PC-9 (cell line): Measurements from ENCODE around the gene ADRB1. TPM values are rescaled to one million over a fixed set of nuclear protein-coding genes. Genes with fewer than 3 reads are reported as not detected.

Experiments
- BruUV-seq: library from RNA; stranded (reverse); fragments of 400-500 nt; replicated peaks from 2 replicates; lab custom pipeline; 2021; lab: Mats Ljungman, UMichigan
- CTCF ChIA-PET: fragments of 300-600 bp; sonication (Branson Sonifier 250); formaldehyde crosslinking; loops from one replicate; lab custom pipeline; 2022; ENCODE audit warnings: antibody characterized with exemption; lab: Charles Lee
- POLR2A ChIA-PET: fragments of 300-600 bp; sonication (Branson Sonifier 250); formaldehyde crosslinking; loops from one replicate; lab custom pipeline; 2022; ENCODE audit warnings: antibody characterized with exemption; ENCODE audit not compliant: unreplicated experiment; lab: Charles Lee
- DNase-seq, 2 experiments: peaks; one replicate each; pipeline versions ENCODE4 v3.0.0 to v3.0.0-alpha.2; 2015 to 2022; ENCODE audit warnings: mixed read lengths in 1 of 2
- H2AFZ ChIP-seq: fragments of 200-600 bp; sonication (generic); 2 replicates; pipeline ENCODE4 v1.8.1; 2017; ENCODE audit warnings: antibody characterized with exemption
- H3F3A ChIP-seq: fragments of 200-600 bp; sonication (generic); 2 replicates; pipeline ENCODE4 v1.8.1; 2017; ENCODE audit warnings: antibody characterized with exemption, mild to moderate bottlenecking, low read depth; ENCODE audit not compliant: insufficient read depth
- H3K27ac ChIP-seq: fragments of 200-600 bp; sonication (generic); 2 replicates; pipeline ENCODE4 v1.6.1; 2016; ENCODE audit warnings: mixed run types
- H3K27me3 ChIP-seq: fragments of 200-600 bp; sonication (generic); 2 replicates; pipeline ENCODE4 v1.6.1; 2016; ENCODE audit warnings: low read depth, mixed run types; ENCODE audit not compliant: insufficient read depth
- H3K36me3 ChIP-seq: fragments of 200-600 bp; sonication (generic); 2 replicates; pipeline ENCODE4 v1.6.1; 2016; ENCODE audit warnings: low read depth, mixed run types
- H3K4me1 ChIP-seq: fragments of 200-600 bp; sonication (generic); replicated peaks from 2 replicates; pipeline ENCODE4 v1.6.1; 2016; ENCODE audit warnings: mixed run types; ENCODE audit not compliant: insufficient read depth
- H3K4me2 ChIP-seq: fragments of 200-600 bp; sonication (generic); 2 replicates; pipeline ENCODE4 v1.6.1; 2017; ENCODE audit warnings: mixed run types
- H3K4me3 ChIP-seq: fragments of 200-600 bp; sonication (generic); 2 replicates; pipeline ENCODE4 v1.6.1; 2016; ENCODE audit warnings: mixed run types
- H3K79me2 ChIP-seq: fragments of 200-600 bp; sonication (generic); 2 replicates; pipeline ENCODE4 v1.6.1; 2017; ENCODE audit warnings: low read depth, mixed run types
- H3K9me2 ChIP-seq: fragments of 200-600 bp; sonication (generic); 2 replicates; pipeline ENCODE4 v1.8.1; 2017; ENCODE audit warnings: mild to moderate bottlenecking; ENCODE audit not compliant: insufficient read depth
- H3K9me3 ChIP-seq: fragments of 200-600 bp; sonication (generic); 2 replicates; pipeline ENCODE4 v1.8.1; 2016; ENCODE audit warnings: low read depth; ENCODE audit not compliant: insufficient read depth
- H4K20me1 ChIP-seq: fragments of 200-600 bp; sonication (generic); 2 replicates; pipeline ENCODE4 v1.8.1; 2017; ENCODE audit not compliant: insufficient read depth
- EZH2 ChIP-seq: fragments of 200-600 bp; sonication (generic); IDR thresholded peaks from 2 replicates; pipeline ENCODE4 v1.8.0; 2017; ENCODE audit warnings: antibody characterized with exemption, low read depth
- intact Hi-C: fragments of 100-400 bp; cut with micrococcal nuclease; formaldehyde crosslinking; loops from one replicate; pipeline ENCODE4 v1.10.0; 2022; ENCODE audit not compliant: unreplicated experiment
- total RNA-seq: library from RNA; stranded (reverse); gene quantifications from 2 replicates; pipeline ENCODE4 v1.2.3, GENCODE V29; 2021
- TF ChIP-seq, protein P1 (sequence below): fragments of 200-600 bp; sonication (generic); conservative IDR thresholded peaks from 2 replicates; pipeline ENCODE4 v1.6.1; 2017; ENCODE audit warnings: mixed run types, antibody characterized with exemption, mild to moderate bottlenecking, moderate library complexity

The ADRB1 gene
- total RNA-seq, 1 experiment from 2014 or later, result 0.48 TPM

DNA sequence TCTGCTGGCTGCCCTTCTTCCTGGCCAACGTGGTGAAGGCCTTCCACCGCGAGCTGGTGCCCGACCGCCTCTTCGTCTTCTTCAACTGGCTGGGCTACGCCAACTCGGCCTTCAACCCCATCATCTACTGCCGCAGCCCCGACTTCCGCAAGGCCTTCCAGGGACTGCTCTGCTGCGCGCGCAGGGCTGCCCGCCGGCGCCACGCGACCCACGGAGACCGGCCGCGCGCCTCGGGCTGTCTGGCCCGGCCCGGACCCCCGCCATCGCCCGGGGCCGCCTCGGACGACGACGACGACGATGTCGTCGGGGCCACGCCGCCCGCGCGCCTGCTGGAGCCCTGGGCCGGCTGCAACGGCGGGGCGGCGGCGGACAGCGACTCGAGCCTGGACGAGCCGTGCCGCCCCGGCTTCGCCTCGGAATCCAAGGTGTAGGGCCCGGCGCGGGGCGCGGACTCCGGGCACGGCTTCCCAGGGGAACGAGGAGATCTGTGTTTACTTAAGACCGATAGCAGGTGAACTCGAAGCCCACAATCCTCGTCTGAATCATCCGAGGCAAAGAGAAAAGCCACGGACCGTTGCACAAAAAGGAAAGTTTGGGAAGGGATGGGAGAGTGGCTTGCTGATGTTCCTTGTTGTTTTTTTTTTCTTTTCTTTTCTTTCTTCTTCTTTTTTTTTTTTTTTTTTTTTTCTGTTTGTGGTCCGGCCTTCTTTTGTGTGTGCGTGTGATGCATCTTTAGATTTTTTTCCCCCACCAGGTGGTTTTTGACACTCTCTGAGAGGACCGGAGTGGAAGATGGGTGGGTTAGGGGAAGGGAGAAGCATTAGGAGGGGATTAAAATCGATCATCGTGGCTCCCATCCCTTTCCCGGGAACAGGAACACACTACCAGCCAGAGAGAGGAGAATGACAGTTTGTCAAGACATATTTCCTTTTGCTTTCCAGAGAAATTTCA is 1.7 kb downstream of the ADRB1 start:
- POLR2A ChIA-PET, result no interaction called here

DNA sequence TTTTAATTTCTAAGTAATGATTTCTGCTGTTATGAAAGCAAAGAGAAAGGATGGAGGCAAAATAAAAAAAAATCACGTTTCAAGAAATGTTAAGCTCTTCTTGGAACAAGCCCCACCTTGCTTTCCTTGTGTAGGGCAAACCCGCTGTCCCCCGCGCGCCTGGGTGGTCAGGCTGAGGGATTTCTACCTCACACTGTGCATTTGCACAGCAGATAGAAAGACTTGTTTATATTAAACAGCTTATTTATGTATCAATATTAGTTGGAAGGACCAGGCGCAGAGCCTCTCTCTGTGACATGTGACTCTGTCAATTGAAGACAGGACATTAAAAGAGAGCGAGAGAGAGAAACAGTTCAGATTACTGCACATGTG is 2.4 kb downstream of the ADRB1 start:
- Histone ChIP-seq H3K36me3 (no peaks in the 10 kb centered on the region), H3K27ac (no peak overlapping the region), H3F3A (no peaks in the 10 kb centered on the region), H3K4me3 (no peak overlapping the region), H3K4me1 (no peaks in the 10 kb centered on the region), H3K27me3 (no peaks in the 10 kb centered on the region), H3K79me2 (no peaks in the 10 kb centered on the region), H4K20me1 (no peaks in the 10 kb centered on the region), H3K9me2 (no peaks in the 10 kb centered on the region), H3K9me3 (no peaks in the 10 kb centered on the region), H3K4me2 (no peak overlapping the region), H2AFZ (no peak overlapping the region)
- POLR2A ChIA-PET, result no interaction called here
- CTCF ChIA-PET, result no interaction called here
- BruUV-seq, result no TSS peak
- no peak for DNase-seq
- TF ChIP-seq EZH2, result no peak
- TF ChIP-seq, protein P1, sequence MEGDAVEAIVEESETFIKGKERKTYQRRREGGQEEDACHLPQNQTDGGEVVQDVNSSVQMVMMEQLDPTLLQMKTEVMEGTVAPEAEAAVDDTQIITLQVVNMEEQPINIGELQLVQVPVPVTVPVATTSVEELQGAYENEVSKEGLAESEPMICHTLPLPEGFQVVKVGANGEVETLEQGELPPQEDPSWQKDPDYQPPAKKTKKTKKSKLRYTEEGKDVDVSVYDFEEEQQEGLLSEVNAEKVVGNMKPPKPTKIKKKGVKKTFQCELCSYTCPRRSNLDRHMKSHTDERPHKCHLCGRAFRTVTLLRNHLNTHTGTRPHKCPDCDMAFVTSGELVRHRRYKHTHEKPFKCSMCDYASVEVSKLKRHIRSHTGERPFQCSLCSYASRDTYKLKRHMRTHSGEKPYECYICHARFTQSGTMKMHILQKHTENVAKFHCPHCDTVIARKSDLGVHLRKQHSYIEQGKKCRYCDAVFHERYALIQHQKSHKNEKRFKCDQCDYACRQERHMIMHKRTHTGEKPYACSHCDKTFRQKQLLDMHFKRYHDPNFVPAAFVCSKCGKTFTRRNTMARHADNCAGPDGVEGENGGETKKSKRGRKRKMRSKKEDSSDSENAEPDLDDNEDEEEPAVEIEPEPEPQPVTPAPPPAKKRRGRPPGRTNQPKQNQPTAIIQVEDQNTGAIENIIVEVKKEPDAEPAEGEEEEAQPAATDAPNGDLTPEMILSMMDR, result no peak
- intact Hi-C loops, result no loop called here

More for the DNA sequence above, 1.7 kb downstream of the ADRB1 start:
- Histone ChIP-seq H2AFZ (no peak overlapping the region), H3K4me1 (no peaks in the 10 kb centered on the region), H3K9me3 (no peaks in the 10 kb centered on the region), H3K4me2 (no peak overlapping the region), H3K4me3 (no peak overlapping the region), H3K27ac (no peak overlapping the region), H3F3A (no peaks in the 10 kb centered on the region), H3K36me3 (no peaks in the 10 kb centered on the region), H3K27me3 (no peaks in the 10 kb centered on the region), H3K79me2 (no peaks in the 10 kb centered on the region), H3K9me2 (no peaks in the 10 kb centered on the region), H4K20me1 (no peaks in the 10 kb centered on the region)
- no peak for DNase-seq
- BruUV-seq, result no TSS peak
- no peak for TF ChIP-seq EZH2
- TF ChIP-seq, protein P1, result no peak
- CTCF ChIA-PET, result no interaction called here
- intact Hi-C loops, result no loop called here

DNA sequence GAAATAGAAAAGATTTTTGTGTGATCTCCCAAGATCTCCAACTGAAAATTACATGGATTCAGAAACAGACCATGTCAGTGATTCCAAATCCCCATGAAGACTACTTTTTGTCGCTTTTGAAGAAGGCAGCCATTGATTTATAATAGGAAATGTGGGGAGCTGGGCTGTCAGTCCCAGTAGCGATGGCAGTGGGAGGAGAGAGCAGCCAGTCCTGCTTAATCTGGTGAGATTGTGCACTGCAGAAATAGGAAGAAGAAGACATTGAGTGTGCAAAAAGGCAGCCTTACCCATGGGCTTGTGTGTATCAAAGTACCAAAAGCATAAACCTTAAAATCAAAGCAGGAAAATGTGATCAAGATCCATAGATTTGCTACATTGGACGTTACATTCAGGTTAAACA is 4.8 kb downstream of the ADRB1 start:
- BruUV-seq, result no TSS peak

More for the DNA sequence above, 4.8 kb downstream of the ADRB1 start:
- no peak overlapping the region for H3K4me3 ChIP-seq
- intact Hi-C loops, result no loop called here
- H3K4me1 ChIP-seq, result no peaks in the 10 kb centered on the region
- H3K27me3 ChIP-seq, result no peaks in the 10 kb centered on the region
- CTCF ChIA-PET, result interaction anchor here (0.7 kb wide), 2 partner anchors 126 to 607 kb away, joined by 3 read pairs; no protein-coding TSS in a partner anchor
- no peak overlapping the region for H3K27ac ChIP-seq
- no peaks in the 10 kb centered on the region for H3K36me3 ChIP-seq
- no peaks in the 10 kb centered on the region for H3K9me2 ChIP-seq
- H3K4me2 ChIP-seq, result no peak overlapping the region
- H4K20me1 ChIP-seq, result no peaks in the 10 kb centered on the region
- no peaks in the 10 kb centered on the region for H3F3A ChIP-seq
- H3K9me3 ChIP-seq, result no peaks in the 10 kb centered on the region
- H2AFZ ChIP-seq, result no peak overlapping the region
- DNase-seq, result no peak
- no peak for TF ChIP-seq EZH2
- TF ChIP-seq, protein P1, result no peak
- H3K79me2 ChIP-seq, result no peaks in the 10 kb centered on the region
- POLR2A ChIA-PET, result no interaction called here
